GM18508 (cell line): Measurements from ENCODE around the gene NPEPPS.
"Not testable (repeated sequence)": the region's sequence is repeated elsewhere in the genome, so short reads cannot be mapped to it uniquely, and the experiment has no call there.

Experiments used
- ATAC-seq: cut with Tn5 transposase; IDR thresholded peaks from one replicate; pipeline ENCODE4 v1.9.1; 2021; ENCODE audit warnings: moderate number of reproducible peaks; ENCODE audit not compliant: insufficient read depth, unreplicated experiment

NPEPPS gene, protein sequence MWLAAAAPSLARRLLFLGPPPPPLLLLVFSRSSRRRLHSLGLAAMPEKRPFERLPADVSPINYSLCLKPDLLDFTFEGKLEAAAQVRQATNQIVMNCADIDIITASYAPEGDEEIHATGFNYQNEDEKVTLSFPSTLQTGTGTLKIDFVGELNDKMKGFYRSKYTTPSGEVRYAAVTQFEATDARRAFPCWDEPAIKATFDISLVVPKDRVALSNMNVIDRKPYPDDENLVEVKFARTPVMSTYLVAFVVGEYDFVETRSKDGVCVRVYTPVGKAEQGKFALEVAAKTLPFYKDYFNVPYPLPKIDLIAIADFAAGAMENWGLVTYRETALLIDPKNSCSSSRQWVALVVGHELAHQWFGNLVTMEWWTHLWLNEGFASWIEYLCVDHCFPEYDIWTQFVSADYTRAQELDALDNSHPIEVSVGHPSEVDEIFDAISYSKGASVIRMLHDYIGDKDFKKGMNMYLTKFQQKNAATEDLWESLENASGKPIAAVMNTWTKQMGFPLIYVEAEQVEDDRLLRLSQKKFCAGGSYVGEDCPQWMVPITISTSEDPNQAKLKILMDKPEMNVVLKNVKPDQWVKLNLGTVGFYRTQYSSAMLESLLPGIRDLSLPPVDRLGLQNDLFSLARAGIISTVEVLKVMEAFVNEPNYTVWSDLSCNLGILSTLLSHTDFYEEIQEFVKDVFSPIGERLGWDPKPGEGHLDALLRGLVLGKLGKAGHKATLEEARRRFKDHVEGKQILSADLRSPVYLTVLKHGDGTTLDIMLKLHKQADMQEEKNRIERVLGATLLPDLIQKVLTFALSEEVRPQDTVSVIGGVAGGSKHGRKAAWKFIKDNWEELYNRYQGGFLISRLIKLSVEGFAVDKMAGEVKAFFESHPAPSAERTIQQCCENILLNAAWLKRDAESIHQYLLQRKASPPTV

DNA sequence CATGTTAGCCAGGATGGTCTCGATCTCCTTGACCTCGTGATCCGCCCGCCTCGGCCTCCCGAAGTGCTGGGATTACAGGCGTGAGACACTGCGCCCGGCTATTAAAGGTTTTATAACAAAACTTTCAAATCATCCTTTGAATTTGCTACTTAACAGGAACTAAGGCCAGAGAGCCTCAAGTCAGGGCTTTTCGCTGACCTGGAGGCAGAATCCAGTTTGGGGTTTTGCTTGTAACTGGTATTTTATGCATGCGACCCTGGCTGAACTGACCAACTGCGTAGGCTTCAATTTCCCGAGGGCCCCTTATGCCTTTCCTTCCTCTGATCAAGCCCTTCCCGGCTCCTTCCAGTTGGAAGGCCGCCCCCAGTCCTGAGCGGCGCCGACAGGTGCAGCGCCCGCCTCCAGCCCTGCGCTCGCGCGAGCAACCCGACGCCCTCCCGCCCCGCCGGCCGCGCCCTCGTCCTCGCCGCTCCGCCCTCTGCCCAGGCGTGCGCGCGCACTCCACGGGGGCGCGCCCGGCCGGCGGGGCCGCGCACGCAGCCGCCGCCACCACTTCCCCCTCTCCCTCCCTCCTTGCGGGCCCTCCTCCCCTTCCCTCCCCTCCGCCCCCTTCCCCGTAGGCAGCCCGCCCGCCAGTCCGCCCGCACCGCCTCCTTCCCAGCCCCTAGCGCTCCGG lies at the start of gene NPEPPS:
NPEPPS (plus strand) TSS at position 552 of the 676 bp plus-strand sequence. CDS start 193 bp downstream, outside the sequence.
- not testable (repeated sequence) for ATAC-seq

DNA sequence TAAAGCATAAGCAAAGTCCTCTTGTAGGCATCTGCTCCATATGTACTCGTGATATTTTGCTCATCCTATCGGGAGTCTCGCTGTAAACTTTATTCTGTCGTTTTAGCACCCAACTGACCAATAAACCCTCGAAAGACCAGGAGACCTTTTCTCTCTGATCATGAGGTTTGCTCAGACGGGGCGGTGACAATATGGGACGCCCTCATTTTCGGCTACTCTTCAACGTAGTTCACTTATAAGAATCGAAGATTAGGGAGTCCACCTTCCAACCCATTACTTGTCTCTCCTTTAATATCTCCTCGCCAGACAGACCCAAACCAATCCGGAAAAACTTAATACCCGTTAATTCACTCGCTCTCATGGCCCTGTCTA lies 39.1 kb upstream of the NPEPPS start:
- ATAC-seq: not testable (repeated sequence)

DNA sequence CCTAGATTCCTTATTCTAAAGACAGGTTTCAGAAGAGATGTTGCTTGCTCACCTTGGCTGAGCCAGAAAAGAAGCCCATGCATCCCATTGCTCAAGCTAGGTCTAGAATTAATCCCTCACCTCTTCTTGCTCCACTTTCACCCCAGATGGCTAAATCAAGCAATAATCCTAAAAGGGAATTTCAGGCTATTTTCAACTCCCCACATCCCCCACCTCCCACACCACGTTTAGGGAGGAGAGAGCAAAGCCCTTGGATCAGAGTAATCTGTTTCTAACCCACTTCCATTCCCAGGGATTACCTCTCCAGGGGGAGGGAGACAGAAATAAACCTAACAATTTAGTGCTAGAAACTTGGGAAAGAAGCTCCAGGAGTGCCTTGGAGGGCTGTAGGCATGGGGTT lies 31.8 kb upstream of the NPEPPS start:
- not testable (repeated sequence) for ATAC-seq

DNA sequence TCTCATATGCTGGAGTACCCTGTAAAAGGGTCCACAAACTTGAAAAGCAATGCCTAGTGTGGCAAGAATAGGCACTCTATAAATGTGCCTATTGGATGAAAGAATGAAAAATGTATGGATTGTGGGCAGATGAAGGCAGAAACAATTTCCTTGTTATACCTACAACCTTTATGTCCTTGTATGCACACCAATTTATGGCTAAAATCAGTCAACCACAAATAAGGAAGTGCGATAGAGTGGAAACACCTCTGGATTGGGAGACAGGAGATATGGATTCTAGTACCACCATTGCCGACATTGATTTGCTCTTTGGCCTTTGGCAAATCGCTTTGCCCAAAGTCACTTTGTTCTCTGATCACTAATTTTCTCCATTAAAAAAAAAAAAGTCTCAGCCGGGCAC lies 31.4 kb upstream of the NPEPPS start:
- ATAC-seq: not testable (repeated sequence)

DNA sequence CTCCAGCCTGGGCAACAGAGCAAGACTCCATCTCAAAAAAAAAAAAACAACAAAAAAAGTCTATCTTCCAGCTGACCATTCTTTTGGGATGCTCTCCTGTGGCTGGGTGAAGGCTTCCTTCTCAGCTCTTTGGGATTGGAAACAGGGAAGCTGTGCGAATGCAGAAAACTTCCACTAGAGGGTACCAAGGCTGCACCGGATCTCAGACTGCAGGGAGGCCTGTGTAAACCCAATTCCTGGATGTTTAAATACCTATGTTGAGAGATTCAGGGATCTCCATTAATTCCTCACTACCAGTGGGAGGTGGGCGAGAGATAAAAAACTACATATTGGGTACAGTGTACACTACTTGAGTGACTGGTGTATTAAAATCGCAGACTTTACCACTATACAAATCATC lies 30.3 kb upstream of the NPEPPS start:
- not testable (repeated sequence) for ATAC-seq

DNA sequence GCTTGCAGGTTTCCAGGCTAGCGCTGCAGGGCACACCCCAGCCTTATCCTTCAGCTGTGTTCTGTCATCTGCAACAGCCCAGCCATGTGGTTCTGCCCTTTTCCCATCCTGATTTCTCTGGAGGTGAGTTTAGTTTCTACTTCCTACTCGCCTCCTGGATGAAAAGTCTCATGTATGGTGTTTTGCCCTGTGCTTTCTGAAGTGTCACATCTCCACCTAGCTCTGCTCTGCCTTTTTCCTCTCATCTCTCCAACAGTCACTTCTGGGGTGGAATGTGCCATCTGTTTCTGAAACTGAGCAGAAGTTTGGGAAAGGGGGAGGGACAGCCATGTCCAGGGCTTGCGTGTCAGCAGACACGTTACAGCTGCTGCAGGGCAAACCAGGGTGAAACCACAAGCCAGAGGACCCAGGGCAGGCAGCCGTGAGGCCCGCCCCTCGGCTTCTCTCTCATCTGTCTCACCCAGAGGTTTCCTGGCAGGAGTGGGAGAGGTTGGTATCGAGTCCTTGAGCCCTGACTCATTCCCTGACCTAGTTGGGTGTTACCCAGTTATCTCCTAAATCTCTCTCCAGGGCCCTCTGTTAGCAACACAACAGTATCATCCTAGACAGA lies 28.7 kb upstream of the NPEPPS start:
- ATAC-seq: not testable (repeated sequence)

DNA sequence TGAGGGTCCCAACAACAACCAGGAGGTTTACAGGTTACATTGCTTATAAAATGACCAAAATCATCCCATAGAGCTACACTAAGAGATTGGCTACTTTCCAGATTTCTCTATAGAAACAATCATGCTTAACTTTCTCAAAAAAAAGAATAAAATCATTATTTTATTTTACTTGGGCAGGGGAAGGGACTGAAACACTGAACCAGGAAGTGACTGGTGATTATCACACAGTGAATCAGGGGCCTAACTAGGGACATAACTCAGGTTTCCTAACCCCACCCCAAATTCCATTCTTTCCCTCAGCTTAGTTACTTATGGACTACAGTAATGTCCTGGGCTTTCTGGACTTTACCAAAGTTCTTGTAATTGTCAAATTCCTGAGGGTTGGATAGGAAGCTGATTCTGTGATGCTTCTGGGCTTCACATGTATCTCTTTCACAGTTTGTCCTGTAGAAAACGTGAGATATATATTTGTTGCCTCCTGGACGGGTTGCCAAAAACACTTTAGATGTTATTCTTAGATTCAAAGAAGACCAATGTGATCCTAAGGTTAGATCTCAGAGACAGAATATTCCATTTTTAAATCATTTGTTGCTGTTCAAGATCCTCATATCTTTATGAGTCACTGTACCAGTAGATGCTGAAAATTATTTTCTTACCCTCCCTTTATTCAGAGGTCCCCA lies 28.0 kb upstream of the NPEPPS start:
- not testable (repeated sequence) for ATAC-seq

DNA sequence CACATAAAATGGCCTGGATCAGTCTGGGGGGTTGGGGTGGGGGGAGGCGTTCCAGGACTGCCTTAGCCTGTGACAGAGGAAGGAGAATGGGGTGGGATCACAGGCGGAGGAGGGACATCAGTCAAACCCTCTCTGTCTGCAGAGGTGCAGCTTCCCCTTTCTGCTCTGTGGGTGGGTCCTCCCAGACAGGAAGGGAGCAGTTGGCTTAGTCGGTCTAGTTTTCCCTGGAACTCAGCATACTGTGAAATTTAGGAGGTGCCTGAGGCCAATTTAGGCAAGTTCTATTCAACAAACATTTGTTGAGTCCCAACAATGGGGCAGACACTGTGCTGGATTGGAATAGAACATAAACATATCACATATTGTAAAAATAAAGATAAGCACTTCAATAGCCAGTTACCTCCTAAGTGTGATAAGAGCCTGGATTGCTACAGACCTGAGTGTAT lies 19.2 kb upstream of the NPEPPS start:
- ATAC-seq: not testable (repeated sequence)

DNA sequence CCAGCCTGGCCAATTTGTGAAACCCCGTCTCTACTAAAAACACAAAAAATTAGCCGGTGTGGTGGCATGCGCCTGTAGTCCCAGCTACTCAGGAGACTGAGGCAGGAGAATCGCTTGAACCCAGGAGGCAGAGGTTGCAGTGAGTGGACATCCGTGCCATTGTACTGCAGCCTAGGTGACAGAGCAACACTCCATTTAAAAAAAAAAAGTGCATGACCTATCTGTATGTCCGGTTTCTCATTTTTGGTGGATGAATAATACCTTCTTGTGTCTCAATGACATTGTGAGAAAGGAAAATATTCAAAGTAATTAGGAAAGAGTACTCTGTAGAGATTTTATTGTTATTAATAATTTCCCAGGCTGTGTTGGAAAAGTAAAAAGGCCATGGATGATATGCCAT lies 17.6 kb upstream of the NPEPPS start:
- not testable (repeated sequence) for ATAC-seq

DNA sequence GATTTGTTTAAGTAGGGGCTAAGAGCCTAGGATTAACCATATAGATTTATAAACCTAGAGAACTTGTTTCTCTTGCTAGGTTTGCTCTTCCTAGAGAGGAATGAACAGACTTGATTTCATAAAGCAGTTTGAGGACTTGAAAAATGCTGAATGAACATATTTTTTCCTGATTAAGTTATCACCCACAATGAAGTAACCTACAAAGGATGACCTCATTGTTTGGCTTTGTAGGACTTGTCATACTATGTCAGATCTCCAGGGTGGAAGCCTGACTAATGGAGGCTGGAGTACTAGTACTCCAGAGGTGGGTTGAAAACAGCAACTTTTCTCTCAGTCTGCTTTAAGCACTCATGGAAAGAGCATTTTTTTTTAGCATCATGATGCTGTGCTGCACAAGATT lies 12.0 kb upstream of the NPEPPS start:
- not testable (repeated sequence) for ATAC-seq

DNA sequence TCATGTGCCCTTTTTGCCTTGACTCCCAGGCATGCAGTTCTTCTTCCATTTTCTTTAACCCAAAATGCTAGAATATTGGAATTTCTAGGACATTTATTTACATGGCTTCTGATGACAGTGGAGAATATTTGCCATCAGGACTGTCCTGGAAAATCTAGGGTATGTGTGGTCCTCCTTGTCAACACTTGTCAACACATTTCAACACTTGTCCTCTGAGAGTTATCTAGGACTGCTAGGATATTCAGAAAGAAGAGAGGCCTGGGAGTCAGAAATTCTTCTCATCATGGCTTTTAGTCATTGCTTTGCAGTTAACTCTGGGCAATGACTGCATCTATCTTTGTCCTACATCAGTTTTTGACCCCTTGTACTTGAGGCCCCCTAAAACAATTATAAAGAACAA lies 11.5 kb upstream of the NPEPPS start:
- ATAC-seq: not testable (repeated sequence)

DNA sequence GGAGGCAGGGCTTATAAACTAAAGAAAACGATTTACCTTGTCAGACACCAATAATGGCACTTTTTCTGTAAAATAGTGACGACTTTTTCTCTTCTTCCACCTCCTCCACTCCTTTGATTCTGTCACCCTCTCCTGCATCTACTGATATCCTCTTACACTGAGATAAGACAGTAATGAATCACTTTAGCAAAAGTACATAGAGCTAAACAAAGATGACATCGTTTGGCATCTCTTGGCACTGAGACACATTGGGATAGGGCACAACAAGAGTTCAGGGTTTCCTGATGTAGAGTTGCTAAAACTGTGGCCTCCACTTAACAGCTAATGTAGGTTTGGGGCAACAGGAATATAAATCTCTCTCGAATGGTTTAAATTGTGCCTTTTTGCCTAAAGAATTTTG lies 10.6 kb upstream of the NPEPPS start:
- ATAC-seq: not testable (repeated sequence)

DNA sequence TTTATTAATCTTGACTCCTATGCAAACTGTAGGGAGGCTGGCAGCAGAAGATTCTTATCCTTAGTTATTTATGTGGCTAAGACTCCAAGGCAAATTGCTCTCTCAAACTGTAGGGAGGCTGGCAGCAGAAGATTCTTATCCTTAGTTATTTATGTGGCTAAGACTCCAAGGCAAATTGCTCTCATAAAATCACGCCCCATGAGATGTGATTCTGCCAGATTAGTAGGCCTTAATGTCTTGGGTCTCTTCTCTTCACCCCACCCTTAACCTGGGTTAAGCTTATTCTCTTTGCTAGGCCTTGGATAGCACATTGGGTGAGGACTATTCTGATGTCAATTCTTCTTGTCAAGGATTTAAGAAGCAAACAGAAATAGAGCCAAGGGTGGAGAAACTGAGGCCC lies 9.5 kb upstream of the NPEPPS start:
- ATAC-seq: not testable (repeated sequence)

DNA sequence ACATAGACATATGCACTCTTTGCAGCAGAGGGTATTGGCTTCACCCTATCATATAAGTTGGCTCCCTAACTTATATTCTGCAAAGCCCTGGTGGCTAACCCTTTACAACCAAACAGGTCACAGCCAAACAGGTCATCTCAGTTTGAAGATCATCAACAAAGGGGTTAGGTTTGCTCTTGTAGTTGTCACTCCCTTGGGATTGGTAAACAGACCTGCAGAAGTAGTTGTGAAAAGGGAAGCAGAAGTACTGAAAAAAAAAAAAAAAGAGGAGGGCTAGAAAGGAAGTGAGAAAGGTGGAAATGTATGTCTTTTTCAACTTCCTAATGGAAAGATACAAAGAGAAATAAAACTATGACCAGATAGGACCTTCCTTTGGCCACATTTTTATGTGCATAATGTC lies 8.6 kb upstream of the NPEPPS start:
- not testable (repeated sequence) for ATAC-seq

DNA sequence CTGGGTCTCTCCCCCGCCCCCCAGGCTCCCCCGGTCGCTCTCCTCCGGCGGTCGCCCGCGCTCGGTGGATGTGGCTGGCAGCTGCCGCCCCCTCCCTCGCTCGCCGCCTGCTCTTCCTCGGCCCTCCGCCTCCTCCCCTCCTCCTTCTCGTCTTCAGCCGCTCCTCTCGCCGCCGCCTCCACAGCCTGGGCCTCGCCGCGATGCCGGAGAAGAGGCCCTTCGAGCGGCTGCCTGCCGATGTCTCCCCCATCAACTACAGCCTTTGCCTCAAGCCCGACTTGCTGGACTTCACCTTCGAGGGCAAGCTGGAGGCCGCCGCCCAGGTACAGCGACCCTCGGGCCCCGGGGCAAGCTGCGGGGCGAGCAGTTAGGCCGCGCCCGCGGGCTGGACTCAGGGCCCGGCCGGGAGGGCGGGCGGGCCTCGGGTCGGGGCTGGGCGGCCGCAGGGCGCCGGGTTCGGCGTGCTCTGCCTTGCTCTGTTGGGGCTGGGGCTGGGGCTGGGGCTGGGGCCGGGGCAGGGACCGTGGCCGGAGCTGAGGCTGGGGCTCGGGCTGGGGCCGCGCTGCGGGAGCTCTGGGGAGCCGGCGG lies 419 bp downstream of the NPEPPS start:
- ATAC-seq: not testable (repeated sequence)

DNA sequence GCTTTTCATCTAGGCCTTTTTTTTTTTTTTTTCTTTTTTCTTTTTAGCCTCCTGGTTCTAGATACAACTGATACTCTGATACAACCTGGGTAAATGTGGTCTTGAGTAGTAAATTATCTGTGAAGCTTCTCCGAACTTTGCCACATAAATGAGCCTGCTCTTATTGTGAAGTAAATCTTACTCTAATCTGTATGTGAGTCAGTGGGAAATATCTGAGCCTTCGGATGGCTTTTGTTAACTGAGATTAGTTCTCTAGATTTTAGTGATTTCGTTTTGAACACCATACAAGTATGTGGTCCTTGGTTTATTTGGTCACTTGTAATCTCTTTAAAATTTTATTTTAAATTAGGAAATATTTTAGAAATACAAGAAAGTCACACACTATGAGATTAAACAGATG lies 8.2 kb downstream of the NPEPPS start:
- not testable (repeated sequence) for ATAC-seq

DNA sequence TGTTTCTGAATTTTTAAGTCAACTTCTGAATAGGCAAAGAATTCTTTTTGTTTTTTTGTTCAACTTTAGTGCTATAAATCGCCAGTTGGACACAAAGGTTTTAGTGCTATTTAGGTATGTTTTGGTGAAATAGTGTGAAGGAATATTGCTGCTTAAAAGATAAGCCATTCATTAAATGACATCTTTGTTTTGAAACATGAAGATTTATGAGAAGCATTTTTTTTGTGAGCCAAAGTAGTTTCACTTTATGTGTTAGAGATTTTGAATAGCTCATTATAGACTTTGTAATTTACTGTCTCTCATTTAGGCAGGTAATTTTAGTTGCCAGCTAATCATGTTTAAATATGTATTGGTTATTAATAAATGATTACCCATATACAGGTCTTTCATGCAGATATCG lies 10.8 kb downstream of the NPEPPS start:
- not testable (repeated sequence) for ATAC-seq

DNA sequence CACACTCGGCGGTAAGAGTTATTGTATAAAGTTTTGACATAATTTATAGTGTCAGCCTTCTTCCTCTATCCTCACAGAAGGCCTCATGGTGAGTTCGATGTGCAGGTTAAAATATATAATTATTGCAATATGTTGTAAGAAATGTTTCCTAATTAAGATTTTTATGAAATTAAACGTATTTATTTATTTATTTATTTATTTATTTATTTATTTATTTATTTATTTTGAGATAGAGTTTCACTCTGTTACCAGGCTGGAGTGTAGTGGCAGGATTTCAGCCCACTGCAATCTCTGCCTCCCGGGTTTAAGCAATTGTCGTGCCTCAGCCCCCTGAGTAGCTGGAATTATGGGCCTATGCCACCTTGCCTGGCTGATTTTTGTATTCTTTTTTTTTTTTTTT lies 13.4 kb downstream of the NPEPPS start:
- not testable (repeated sequence) for ATAC-seq

DNA sequence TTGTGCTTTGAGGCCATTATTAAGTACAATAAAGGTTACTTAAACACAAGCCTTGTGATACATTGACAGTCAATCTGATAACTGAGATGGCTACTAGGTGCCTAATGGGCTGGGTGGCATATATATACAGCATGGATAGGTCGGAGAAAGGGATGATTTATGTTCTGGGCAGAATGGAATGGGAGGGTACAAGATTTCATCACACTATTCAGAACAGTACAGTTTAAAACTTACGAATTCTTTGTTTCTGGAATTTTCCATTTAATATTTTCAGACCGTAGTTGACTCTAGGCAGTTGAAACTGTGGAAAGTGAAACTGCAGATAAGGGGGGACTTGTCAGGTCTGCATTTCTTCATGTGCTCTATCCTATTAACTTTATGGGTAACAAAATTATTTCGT lies 23.8 kb downstream of the NPEPPS start:
- not testable (repeated sequence) for ATAC-seq
